H1 (cell line): ENCODE measurements around the gene HMCN2. TPM values are rescaled to one million over a fixed set of nuclear protein-coding genes. Genes with fewer than 3 reads are reported as not detected.

ENCODE experiments used
- CTBP2 ChIP-seq: IDR thresholded peaks from 2 replicates; pipeline ENCODE4 v1.7.0; 2011; ENCODE audit warnings: borderline replicate concordance, mild to moderate bottlenecking, moderate library complexity, mixed read lengths, low read length; ENCODE audit not compliant: insufficient read depth, insufficient read length
- EGR1 ChIP-seq: IDR thresholded peaks from 2 replicates; pipeline ENCODE4 v1.6.1; 2011; ENCODE audit warnings: low read depth, low read length, borderline replicate concordance
- FOSL1 ChIP-seq: IDR thresholded peaks from 2 replicates; pipeline ENCODE4 v1.6.1; 2011; ENCODE audit warnings: mild to moderate bottlenecking, low read depth, low read length, moderate library complexity; ENCODE audit not compliant: insufficient read depth
- JUN ChIP-seq: IDR thresholded peaks from 2 replicates; pipeline ENCODE4 v1.6.1; 2011; ENCODE audit warnings: low read depth, mild to moderate bottlenecking, improper control_type of control experiment, low read length
- KDM5A ChIP-seq: fragments of 200-600 bp; IDR thresholded peaks from 2 replicates; pipeline ENCODE4 v1.7.1; 2012; ENCODE audit warnings: mild to moderate bottlenecking, low read length, inconsistent platforms, mixed read lengths
- TEAD4 ChIP-seq: IDR thresholded peaks from 2 replicates; pipeline ENCODE4 v1.6.1; 2012; ENCODE audit warnings: low read depth, low read length, inconsistent platforms, mixed read lengths
- polyA plus RNA-seq, 7 experiments: library from polyadenylated mRNA; depleted of rRNA in 3 of 7; stranded (reverse) in 5 of 7; unstranded in 2 of 7; fragments of >200 nt in 5 of 7; fragments of 200-250 nt in 2 of 7; gene quantifications; 1 replicate in 5 of 7; 2 replicates in 1 of 7; 4 replicates in 1 of 7; pipeline versions ENCODE4 v1.2.1 to v1.2.3, GENCODE V29; 2011 to 2013; ENCODE audit warnings: missing spikeins in 2 of 7, mixed read lengths in 2 of 7
- total RNA-seq: library from RNA; stranded (reverse); fragmentation: NEBNext Ultra II Directional; extraction: Animal tissue kit (Norgen Biotek cat#: 25700); gene quantifications from 2 replicates; pipeline ENCODE4 v1.2.1, GENCODE V29; 2021

The HMCN2 gene
- total and polyA plus RNA-seq, 2 of the 8 experiments (the other 6 are each of a cell fraction or from before 2014, with no cell fraction given): 5.0 to 9.1 TPM

GRCh38 chr9:130387398-130387797 is 121.8 kb downstream of the HMCN2 start (continued):
- TF ChIP-seq CTBP2 (no peak), JUN (no peak), FOSL1 (no peak), EGR1 (no peak), TEAD4 (no peak), KDM5A (no peak)
